SU-DHL-6 (cell line): ENCODE data around the gene C12orf60.

Experiments used
- H2AFZ ChIP-seq: fragments of 200-600 bp; sonication (generic); 2 replicates; pipeline ENCODE4 v1.6.1; 2014; ENCODE audit warnings: low read depth, mild to moderate bottlenecking, moderate library complexity, mixed read lengths, antibody characterized with exemption, low read length; ENCODE audit not compliant: severe bottlenecking
- H3F3A ChIP-seq: fragments of 200-600 bp; shearing (Covaris generic); 2 replicates; pipeline ENCODE4 v1.6.0; 2016; ENCODE audit warnings: antibody characterized with exemption, mild to moderate bottlenecking; ENCODE audit not compliant: insufficient read depth
- H3K27ac ChIP-seq: fragments of 200-600 bp; sonication (generic); 2 replicates; pipeline ENCODE4 v1.5.1; 2016; ENCODE audit warnings: low read depth, mild to moderate bottlenecking, low read length, moderate library complexity, mixed read lengths
- H3K27me3 ChIP-seq: fragments of 200-600 bp; sonication (generic), shearing (Covaris generic); 2 replicates; pipeline ENCODE4 v1.6.0; 2014; ENCODE audit warnings: mild to moderate bottlenecking, low read length
- H3K36me3 ChIP-seq: fragments of 200-600 bp; sonication (generic); 2 replicates; pipeline ENCODE4 v1.6.1; 2014; ENCODE audit warnings: mild to moderate bottlenecking, low read length, mixed read lengths
- H3K4me2 ChIP-seq: fragments of 300-600, 200-600 bp; shearing (Covaris generic), sonication (generic); 2 replicates; pipeline ENCODE4 v1.6.0; 2014; ENCODE audit warnings: low read length, low read depth, mild to moderate bottlenecking; ENCODE audit not compliant: poor library complexity, severe bottlenecking
- H3K4me3 ChIP-seq: fragments of 200-600 bp; sonication (generic); 2 replicates; pipeline ENCODE4 v1.5.1; 2014; ENCODE audit warnings: antibody characterized with exemption, low read length, mild to moderate bottlenecking, mixed read lengths; ENCODE audit not compliant: insufficient read depth, poor library complexity, severe bottlenecking
- H3K79me2 ChIP-seq: fragments of 200-600 bp; sonication (generic); 2 replicates; pipeline ENCODE4 v1.6.1; 2014; ENCODE audit warnings: mild to moderate bottlenecking, low read length, moderate library complexity; ENCODE audit not compliant: insufficient read depth
- H3K9ac ChIP-seq: fragments of 200-600 bp; sonication (generic); 2 replicates; pipeline ENCODE4 v1.7.0; 2014; ENCODE audit warnings: mild to moderate bottlenecking, low read length
- H3K9me2 ChIP-seq: fragments of 200-600 bp; sonication (generic); replicated peaks from 2 replicates; pipeline ENCODE4 v1.6.1; 2014; ENCODE audit warnings: low read length; ENCODE audit not compliant: insufficient read depth
- H3K9me3 ChIP-seq: fragments of 200-600 bp; sonication (generic); 2 replicates; pipeline ENCODE4 v1.6.1; 2014; ENCODE audit warnings: low read length, mixed read lengths; ENCODE audit not compliant: insufficient read depth
- H4K20me1 ChIP-seq: fragments of 200-600 bp; sonication (generic); 2 replicates; pipeline ENCODE4 v1.6.1; 2014; ENCODE audit warnings: low read depth, mild to moderate bottlenecking, antibody characterized with exemption, low read length, moderate library complexity, mixed read lengths
- EZH2phosphoT487 ChIP-seq: fragments of 200-600 bp; sonication (generic), shearing (Covaris generic); conservative IDR thresholded peaks from 2 replicates; pipeline ENCODE4 v1.6.1; 2018; ENCODE audit warnings: mild to moderate bottlenecking, antibody characterized with exemption, low read length, moderate library complexity, mixed read lengths
- TF ChIP-seq, protein P1 (sequence below): fragments of 200-600 bp; sonication (generic); IDR thresholded peaks from one replicate; pipeline ENCODE4 v1.5.1; 2017; ENCODE audit warnings: antibody characterized with exemption, mild to moderate bottlenecking, low read length, moderate library complexity; ENCODE audit not compliant: insufficient read depth, poor library complexity, severe bottlenecking

Gene C12orf60

GRCh38 chr12:14841761-14842160 lies 38.3 kb downstream of the C12orf60 start:
- Histone ChIP-seq H3K27ac (no peak overlapping the region), H3K4me2 (no peak overlapping the region), H3K9ac (no peak overlapping the region)

GRCh38 chr12:14842315-14842714 lies 38.8 kb downstream of the C12orf60 start:
- TF ChIP-seq EZH2phosphoT487, result no peak
- TF ChIP-seq, protein P1, sequence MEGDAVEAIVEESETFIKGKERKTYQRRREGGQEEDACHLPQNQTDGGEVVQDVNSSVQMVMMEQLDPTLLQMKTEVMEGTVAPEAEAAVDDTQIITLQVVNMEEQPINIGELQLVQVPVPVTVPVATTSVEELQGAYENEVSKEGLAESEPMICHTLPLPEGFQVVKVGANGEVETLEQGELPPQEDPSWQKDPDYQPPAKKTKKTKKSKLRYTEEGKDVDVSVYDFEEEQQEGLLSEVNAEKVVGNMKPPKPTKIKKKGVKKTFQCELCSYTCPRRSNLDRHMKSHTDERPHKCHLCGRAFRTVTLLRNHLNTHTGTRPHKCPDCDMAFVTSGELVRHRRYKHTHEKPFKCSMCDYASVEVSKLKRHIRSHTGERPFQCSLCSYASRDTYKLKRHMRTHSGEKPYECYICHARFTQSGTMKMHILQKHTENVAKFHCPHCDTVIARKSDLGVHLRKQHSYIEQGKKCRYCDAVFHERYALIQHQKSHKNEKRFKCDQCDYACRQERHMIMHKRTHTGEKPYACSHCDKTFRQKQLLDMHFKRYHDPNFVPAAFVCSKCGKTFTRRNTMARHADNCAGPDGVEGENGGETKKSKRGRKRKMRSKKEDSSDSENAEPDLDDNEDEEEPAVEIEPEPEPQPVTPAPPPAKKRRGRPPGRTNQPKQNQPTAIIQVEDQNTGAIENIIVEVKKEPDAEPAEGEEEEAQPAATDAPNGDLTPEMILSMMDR, result no peak
- Histone ChIP-seq H3K27me3 (no peaks in the 10 kb centered on the region), H3K27ac (no peak overlapping the region), H4K20me1 (no peaks in the 10 kb centered on the region), H3K9me2 (no peaks in the 10 kb centered on the region), H3K36me3 (no peaks in the 10 kb centered on the region), H3K9me3 (no peaks in the 10 kb centered on the region), H3K9ac (no peak overlapping the region), H3K4me3 (no peak overlapping the region), H3F3A (no peaks in the 10 kb centered on the region), H3K4me2 (no peak overlapping the region), H3K79me2 (no peaks in the 10 kb centered on the region), H2AFZ (no peak overlapping the region)

More at GRCh38 chr12:14841761-14842160, 38.3 kb downstream of the C12orf60 start:
- H3K27me3 ChIP-seq, result no peaks in the 10 kb centered on the region
- no peaks in the 10 kb centered on the region for H3K36me3 ChIP-seq
- H3K79me2 ChIP-seq, result no peaks in the 10 kb centered on the region
- no peak for TF ChIP-seq EZH2phosphoT487
- TF ChIP-seq, protein P1, result no peak
- no peaks in the 10 kb centered on the region for H3K9me3 ChIP-seq
- H3K4me3 ChIP-seq, result no peak overlapping the region
- no peak overlapping the region for H2AFZ ChIP-seq
- H4K20me1 ChIP-seq, result no peaks in the 10 kb centered on the region
- no peaks in the 10 kb centered on the region for H3F3A ChIP-seq
- H3K9me2 ChIP-seq, result no peaks in the 10 kb centered on the region

DNA sequence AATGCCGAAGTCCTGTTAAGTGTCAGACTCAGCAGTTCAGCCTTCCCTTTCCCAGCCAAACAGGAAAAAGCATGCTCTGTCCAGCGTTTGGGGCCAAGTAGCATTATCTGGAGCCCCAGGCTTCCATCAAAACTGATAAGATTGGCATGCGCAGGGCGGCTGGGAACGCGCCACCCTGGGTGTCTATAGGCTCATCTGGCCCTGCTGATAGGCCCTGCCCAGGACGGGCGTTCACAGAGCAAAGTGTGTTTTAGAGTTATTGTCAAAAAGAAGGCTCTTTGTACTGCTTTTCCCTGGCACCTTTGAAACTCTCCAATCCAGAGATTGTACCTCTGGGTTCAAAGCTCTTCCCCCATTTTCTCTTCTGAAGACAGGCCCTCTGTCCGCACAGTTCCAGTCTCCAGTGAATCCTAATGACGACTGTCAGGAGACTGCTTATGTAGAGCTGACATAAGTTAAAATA lies 40.0 kb downstream of the C12orf60 start, which contains the start of gene ART4:
TSS of gene ART4 (minus strand) at position 102 of the 463 bp plus-strand sequence. CDS start 413 bp downstream, outside the sequence.
- Histone ChIP-seq H3K4me3 (no peak within 1 kb of the TSS), H3K27me3 (no peaks in the 10 kb centered on the region), H3K79me2 (no peaks in the 10 kb centered on the region), H3K9me3 (no peaks in the 10 kb centered on the region), H3K9me2 (no peaks in the 10 kb centered on the region), H3K4me2 (no peak within 1 kb of the TSS), H2AFZ (no peak within 1 kb of the TSS), H4K20me1 (no peaks in the 10 kb centered on the region), H3K9ac (no peak within 1 kb of the TSS), H3F3A (no peaks in the 10 kb centered on the region), H3K36me3 (no peaks in the 10 kb centered on the region), H3K27ac (no peak within 1 kb of the TSS)
- TF ChIP-seq EZH2phosphoT487, result no peak
- TF ChIP-seq, protein P1, result no peak
